Esophagus squamous epithelium (tissue), 5 donors: Measurements from ENCODE around the gene ADAMTSL2. TPM values are rescaled to one million over a fixed set of nuclear protein-coding genes. Genes with fewer than 3 reads are reported as not detected.

ENCODE experiments used
- DNase-seq: peaks from one replicate; lab custom pipeline; 2025; lab: John Stamatoyannopoulos, UW
- H3K27ac ChIP-seq, 4 donors: fragments of 200-600 bp; sonication (generic); one replicate each; pipeline ENCODE4 v1.5.1; 2016 to 2019; ENCODE audit warnings: mild to moderate bottlenecking in 1 of 4
- H3K27me3 ChIP-seq, 4 donors: fragments of 200-600 bp; sonication (generic); 1 replicate in 3 of 4; 2 replicates in 1 of 4; pipeline versions ENCODE4 v1.5.1 to v1.6.0; 2017 to 2021; ENCODE audit warnings: antibody characterized with exemption in 1 of 4
- H3K36me3 ChIP-seq, 3 donors: fragments of 200-600 bp; sonication (generic); one replicate each; pipeline ENCODE4 v1.5.1; 2016 to 2019
- H3K4me1 ChIP-seq, 3 donors: fragments of 200-600 bp; sonication (generic); one replicate each; pipeline ENCODE4 v1.5.1; 2017 to 2019
- H3K4me3 ChIP-seq, 4 donors: fragments of 200-600 bp; sonication (generic); 1 replicate in 3 of 4; 2 replicates in 1 of 4; pipeline ENCODE4 v1.5.1; 2016 to 2019; ENCODE audit warnings: mild to moderate bottlenecking in 2 of 4, moderate library complexity in 1 of 4
- H3K9me3 ChIP-seq, 3 donors: fragments of 200-600 bp; sonication (generic); one replicate each; pipeline ENCODE4 v1.5.1; 2016 to 2019
- POLR2A ChIP-seq, 4 donors: fragments of 450-650 bp; IDR thresholded peaks; one replicate each; pipeline ENCODE4 v1.6.1; 2017; ENCODE audit warnings: antibody characterized with exemption in 4 of 4, mild to moderate bottlenecking in 4 of 4, moderate library complexity in 3 of 4
- WGBS, 2 donors: methylation state at CpG; one replicate each; pipeline ENCODE4 v1.1.5; 2018; 5-methylcytosine and 5-hydroxymethylcytosine counted together
- intact Hi-C: fragments of 100-400 bp; cut with DNase I; formaldehyde crosslinking; loops from one replicate; pipeline ENCODE4 v1.15.0; 2022
- total RNA-seq, 4 donors: library from RNA; depleted of rRNA; stranded (reverse); fragments of >200 nt; gene quantifications; one replicate each; pipeline ENCODE4 v1.1.0, GENCODE V29; 2016
- TF ChIP-seq, protein P1 (sequence below), 6 experiments: fragments of 450-650 bp in 4 of 6; fragments of 200-600 bp in 2 of 6; sonication (generic) in 2 of 6; IDR thresholded peaks; one replicate each; pipeline ENCODE4 v1.5.1; 2016 to 2019; ENCODE audit warnings: antibody characterized with exemption in 6 of 6, mild to moderate bottlenecking in 4 of 6, moderate library complexity in 4 of 6
- donor health status: DM: yes; HTN: yes; CAD: no.

ADAMTSL2 gene
- total RNA-seq, 4 donors from 2014 or later: 1.1 to 2.1 (median 1.4) TPM

DNA sequence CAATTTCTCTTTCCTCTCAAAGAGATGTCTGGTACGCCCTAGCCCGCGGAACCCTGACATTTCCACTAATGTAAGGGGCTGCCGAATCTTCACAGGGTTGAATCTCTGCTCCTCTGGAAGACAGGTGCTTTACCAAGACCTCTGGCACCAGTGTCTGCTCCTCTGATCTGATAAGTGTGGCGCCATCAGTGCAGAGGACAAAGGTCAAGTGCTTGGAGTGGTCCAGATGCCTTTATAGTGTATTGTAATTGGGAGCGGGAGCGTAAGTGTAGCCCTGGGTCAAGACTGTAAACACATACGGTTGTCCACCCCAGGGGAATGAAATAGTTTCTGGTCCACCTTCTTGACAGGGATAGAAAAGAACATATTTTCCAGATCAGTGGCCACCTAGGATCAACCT, 17.7 kb downstream of the ADAMTSL2 start:
- no peaks in the 10 kb centered on the region for H3K36me3 ChIP-seq
- TF ChIP-seq, protein P1, sequence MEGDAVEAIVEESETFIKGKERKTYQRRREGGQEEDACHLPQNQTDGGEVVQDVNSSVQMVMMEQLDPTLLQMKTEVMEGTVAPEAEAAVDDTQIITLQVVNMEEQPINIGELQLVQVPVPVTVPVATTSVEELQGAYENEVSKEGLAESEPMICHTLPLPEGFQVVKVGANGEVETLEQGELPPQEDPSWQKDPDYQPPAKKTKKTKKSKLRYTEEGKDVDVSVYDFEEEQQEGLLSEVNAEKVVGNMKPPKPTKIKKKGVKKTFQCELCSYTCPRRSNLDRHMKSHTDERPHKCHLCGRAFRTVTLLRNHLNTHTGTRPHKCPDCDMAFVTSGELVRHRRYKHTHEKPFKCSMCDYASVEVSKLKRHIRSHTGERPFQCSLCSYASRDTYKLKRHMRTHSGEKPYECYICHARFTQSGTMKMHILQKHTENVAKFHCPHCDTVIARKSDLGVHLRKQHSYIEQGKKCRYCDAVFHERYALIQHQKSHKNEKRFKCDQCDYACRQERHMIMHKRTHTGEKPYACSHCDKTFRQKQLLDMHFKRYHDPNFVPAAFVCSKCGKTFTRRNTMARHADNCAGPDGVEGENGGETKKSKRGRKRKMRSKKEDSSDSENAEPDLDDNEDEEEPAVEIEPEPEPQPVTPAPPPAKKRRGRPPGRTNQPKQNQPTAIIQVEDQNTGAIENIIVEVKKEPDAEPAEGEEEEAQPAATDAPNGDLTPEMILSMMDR (IDR thresholded peaks at IDR 0.05): no peak
- intact Hi-C loops: no loop called here
- DNase-seq: no peak
- peaks cover 0 to 2% (median 0%) of the 10 kb centered on the region in 3 donors for H3K4me1 ChIP-seq
- no peaks in the 10 kb centered on the region for H3K9me3 ChIP-seq
- no peak overlapping the region for H3K27ac ChIP-seq
- no peak overlapping the region for H3K4me3 ChIP-seq
- H3K27me3 ChIP-seq: peaks cover 0 to 1% (median 0%) of the 10 kb centered on the region in 4 donors
- WGBS, 2 donors: 91 to 100% methylated on average over 6 to 7 of the region's 8 CpGs

DNA sequence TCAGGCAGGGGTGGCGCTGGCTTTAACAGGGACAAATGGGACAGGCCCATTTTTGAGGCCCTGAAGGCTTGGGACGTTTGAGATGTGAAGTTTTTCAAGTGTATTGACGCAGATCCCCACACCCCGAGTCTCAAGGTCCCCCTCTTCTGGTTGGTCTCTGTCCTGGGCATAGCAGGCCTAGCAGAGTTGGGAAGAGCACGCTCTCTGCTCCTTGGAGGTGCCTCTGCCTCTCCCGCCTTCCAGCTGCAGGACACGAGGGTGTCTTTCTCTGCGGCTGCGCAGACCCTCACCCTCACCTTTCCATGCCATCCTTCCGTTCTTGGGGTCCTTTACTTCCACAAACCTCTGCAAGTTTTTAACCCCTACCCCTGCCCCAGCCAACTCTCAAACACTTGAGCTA, 18.6 kb downstream of the ADAMTSL2 start:
- intact Hi-C loops: no loop called here
- H3K36me3 ChIP-seq: no peaks in the 10 kb centered on the region
- no peak for DNase-seq
- 81% methylated on average over 9 to 10 of the region's 10 CpGs for WGBS, 2 donors
- H3K4me3 ChIP-seq: no peak overlapping the region
- H3K27ac ChIP-seq: no peak overlapping the region
- TF ChIP-seq, protein P1 (IDR thresholded peaks at IDR 0.05): no peak
- TF ChIP-seq POLR2A (IDR thresholded peaks at IDR 0.05): no peak
- H3K9me3 ChIP-seq: no peaks in the 10 kb centered on the region
- peaks cover 3 to 11% (median 5%) of the 10 kb centered on the region in 3 donors for H3K4me1 ChIP-seq
- peaks cover 0 to 5% (median 0%) of the 10 kb centered on the region in 4 donors for H3K27me3 ChIP-seq

DNA sequence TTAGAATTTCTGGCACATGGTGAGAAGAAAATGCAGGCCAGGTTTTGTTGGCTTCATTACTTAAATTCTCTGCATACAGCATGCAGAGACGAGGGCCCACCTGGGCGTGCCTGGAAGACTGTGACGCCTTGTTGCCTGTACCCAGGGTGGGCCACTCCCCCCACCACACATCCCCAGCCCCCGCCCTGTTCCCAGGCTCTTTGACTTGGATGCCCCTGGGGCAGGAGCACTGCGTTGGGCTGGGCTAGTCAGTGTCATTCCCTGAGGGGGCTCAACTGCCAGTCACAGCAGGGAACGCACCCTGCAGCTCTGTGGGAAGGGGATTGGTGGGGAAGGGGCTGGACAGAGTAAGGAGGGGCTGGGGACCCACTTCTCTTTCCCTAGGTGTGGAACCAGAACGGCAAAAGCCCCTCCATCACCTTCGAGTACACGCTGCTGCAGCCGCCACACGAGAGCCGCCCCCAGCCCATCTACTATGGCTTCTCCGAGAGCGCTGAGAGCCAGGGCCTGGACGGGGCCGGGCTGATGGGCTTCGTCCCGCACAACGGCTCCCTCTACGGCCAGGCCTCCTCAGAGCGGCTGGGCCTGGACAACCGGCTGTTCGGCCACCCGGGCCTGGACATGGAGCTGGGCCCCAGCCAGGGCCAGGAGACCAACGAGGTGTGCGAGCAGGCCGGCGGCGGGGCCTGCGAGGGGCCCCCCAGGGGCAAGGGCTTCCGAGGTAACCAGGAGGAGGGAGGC, 19.6 kb downstream of the ADAMTSL2 start:
- H3K27ac ChIP-seq: no peak overlapping the region
- 89 to 90% methylated on average over 5 to 7 of the region's 31 CpGs for WGBS, 2 donors
- no peaks in the 10 kb centered on the region for H3K36me3 ChIP-seq
- intact Hi-C loops: no loop called here
- H3K27me3 ChIP-seq: peaks cover 0 to 5% (median 0%) of the 10 kb centered on the region in 4 donors
- no peak for DNase-seq
- peaks cover 11 to 21% (median 12%) of the 10 kb centered on the region in 3 donors for H3K4me1 ChIP-seq
- no peaks in the 10 kb centered on the region for H3K9me3 ChIP-seq
- no peak overlapping the region for H3K4me3 ChIP-seq
- TF ChIP-seq POLR2A (IDR thresholded peaks at IDR 0.05): no peak
- TF ChIP-seq, protein P1 (IDR thresholded peaks at IDR 0.05): no peak

DNA sequence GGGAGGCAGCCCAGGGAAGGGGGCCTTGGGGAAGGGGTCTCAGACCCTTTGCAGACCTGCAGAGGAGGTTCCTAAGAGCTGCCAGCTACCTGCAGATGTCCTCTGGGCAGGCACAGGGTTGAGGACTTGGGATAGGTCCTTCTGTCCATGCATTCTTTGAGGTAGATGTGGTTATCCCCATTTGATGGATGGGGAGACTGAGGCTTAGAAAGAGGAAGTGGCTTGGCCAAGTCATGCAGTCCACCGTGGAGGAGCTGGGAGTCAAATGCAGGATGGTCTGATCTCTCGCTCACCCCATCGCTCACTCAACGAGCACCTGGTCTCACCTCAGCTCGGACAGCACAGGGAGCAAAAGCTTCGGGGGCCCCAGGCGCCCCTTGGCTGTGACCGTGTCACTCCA, 20.2 kb downstream of the ADAMTSL2 start:
- DNase-seq: no peak
- H3K4me3 ChIP-seq: no peak overlapping the region
- H3K27ac ChIP-seq: no peak overlapping the region
- no peaks in the 10 kb centered on the region for H3K9me3 ChIP-seq
- intact Hi-C loops: no loop called here
- TF ChIP-seq, protein P1 (IDR thresholded peaks at IDR 0.05): no peak
- H3K36me3 ChIP-seq: no peaks in the 10 kb centered on the region
- H3K27me3 ChIP-seq: peaks cover 0 to 5% (median 0%) of the 10 kb centered on the region in 4 donors
- WGBS, 2 donors: 92 to 93% methylated on average over 7 to 8 of the region's 8 CpGs
- H3K4me1 ChIP-seq: peaks cover 11 to 25% (median 12%) of the 10 kb centered on the region in 3 donors

DNA sequence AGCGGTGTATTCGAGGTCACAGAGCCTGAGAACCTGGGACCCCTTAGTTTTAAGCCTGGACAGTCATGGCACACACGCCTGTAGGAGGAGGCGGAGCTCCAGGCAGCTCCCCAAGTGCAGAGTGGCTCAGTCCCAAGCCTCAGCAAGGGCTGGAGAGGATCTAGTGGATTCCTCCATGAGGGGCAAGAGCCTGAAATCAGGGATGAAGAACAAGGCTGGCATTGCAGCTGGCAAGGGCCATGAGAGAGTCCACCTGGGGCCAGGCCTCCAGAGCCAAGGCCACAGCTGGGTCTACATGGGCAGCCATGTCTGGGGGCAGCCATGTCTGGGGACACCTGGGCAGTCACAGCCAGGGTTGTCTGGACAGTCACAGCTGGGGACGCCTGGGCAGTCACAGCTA, 21.9 kb downstream of the ADAMTSL2 start:
- intact Hi-C loops: no loop called here

More for the DNA sequence above, 21.9 kb downstream of the ADAMTSL2 start:
- Histone ChIP-seq H3K9me3 (no peaks in the 10 kb centered on the region), H3K4me3 (no peak overlapping the region), H3K27ac (no peak overlapping the region), H3K27me3 (peaks cover 0 to 12% (median 0%) of the 10 kb centered on the region in 4 donors), H3K4me1 (peaks cover 12 to 41% (median 16%) of the 10 kb centered on the region in 3 donors), H3K36me3 (no peaks in the 10 kb centered on the region)
- no peak for DNase-seq
- no peak for TF ChIP-seq POLR2A (IDR thresholded peaks at IDR 0.05)
- TF ChIP-seq, protein P1 (IDR thresholded peaks at IDR 0.05): no peak
- 80 to 88% methylated on average over 2 to 4 of the region's 5 CpGs for WGBS, 2 donors
